ENCODE data around the gene TSPEAR. TPM values are rescaled to one million over a fixed set of nuclear protein-coding genes. Genes with fewer than 3 reads are reported as not detected.

The TSPEAR gene
- total RNA-seq, 2 donors from 2014 or later: not detected

DNA sequence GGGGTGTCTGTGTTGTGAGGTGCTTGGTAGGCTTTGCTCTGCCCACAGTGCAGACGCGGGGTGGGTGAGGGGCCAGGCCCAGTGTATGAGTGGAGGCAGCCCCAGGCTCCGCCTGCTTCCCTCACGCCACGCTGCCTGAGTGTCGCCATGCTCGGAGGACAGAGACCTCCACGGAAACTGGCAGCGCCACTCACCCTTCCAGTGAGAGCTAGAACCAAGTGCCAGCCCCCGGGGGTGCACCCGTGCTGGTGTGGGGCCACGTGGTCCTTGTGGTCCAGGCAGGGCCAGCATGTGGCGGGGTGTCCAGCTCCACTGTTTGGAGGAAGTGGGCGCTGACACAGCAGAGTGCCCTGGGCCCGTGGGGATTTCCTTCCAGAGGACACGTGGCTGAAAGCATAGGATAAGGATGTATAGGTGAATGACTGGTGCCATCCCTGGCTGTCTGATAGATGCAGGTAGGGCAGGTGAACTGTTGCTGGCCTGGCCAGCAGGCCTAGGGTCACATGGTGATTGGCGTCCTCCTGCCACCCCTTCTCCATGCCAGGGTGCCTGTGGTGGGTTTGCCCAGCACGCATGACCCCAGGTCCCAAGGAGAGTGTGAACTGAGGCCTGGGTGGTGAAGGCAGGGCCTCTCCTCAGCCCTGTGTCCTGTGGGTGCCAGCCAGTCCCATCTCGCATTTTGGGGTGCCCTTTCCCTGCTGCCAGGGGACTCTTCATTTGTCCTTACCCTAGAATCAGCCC, 252.2 kb downstream of the TSPEAR start:
- no peak overlapping the region for H3K4me3 ChIP-seq
- no peaks in the 10 kb centered on the region for H3K27me3 ChIP-seq (replicated peaks; ENCODE audit: insufficient read depth)
- DNase-seq (ENCODE audit: low spot score) (no peak), ATAC-seq (ENCODE audit: insufficient number of reproducible peaks, low FRiP score, low read depth) (no peak)
- peaks cover 3 to 9% of the 10 kb centered on the region in 2 donors for H3K4me1 ChIP-seq (ENCODE audit: control insufficient read depth in 1 of 2, low read depth in 2 of 2)
- peaks cover 4% of the 10 kb centered on the region for H3K9me3 ChIP-seq
- no peak overlapping the region for H3K27ac ChIP-seq
- TF ChIP-seq, protein P1, sequence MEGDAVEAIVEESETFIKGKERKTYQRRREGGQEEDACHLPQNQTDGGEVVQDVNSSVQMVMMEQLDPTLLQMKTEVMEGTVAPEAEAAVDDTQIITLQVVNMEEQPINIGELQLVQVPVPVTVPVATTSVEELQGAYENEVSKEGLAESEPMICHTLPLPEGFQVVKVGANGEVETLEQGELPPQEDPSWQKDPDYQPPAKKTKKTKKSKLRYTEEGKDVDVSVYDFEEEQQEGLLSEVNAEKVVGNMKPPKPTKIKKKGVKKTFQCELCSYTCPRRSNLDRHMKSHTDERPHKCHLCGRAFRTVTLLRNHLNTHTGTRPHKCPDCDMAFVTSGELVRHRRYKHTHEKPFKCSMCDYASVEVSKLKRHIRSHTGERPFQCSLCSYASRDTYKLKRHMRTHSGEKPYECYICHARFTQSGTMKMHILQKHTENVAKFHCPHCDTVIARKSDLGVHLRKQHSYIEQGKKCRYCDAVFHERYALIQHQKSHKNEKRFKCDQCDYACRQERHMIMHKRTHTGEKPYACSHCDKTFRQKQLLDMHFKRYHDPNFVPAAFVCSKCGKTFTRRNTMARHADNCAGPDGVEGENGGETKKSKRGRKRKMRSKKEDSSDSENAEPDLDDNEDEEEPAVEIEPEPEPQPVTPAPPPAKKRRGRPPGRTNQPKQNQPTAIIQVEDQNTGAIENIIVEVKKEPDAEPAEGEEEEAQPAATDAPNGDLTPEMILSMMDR (IDR thresholded peaks at IDR 0.05): no peak
- no peaks in the 10 kb centered on the region for H3K36me3 ChIP-seq

DNA sequence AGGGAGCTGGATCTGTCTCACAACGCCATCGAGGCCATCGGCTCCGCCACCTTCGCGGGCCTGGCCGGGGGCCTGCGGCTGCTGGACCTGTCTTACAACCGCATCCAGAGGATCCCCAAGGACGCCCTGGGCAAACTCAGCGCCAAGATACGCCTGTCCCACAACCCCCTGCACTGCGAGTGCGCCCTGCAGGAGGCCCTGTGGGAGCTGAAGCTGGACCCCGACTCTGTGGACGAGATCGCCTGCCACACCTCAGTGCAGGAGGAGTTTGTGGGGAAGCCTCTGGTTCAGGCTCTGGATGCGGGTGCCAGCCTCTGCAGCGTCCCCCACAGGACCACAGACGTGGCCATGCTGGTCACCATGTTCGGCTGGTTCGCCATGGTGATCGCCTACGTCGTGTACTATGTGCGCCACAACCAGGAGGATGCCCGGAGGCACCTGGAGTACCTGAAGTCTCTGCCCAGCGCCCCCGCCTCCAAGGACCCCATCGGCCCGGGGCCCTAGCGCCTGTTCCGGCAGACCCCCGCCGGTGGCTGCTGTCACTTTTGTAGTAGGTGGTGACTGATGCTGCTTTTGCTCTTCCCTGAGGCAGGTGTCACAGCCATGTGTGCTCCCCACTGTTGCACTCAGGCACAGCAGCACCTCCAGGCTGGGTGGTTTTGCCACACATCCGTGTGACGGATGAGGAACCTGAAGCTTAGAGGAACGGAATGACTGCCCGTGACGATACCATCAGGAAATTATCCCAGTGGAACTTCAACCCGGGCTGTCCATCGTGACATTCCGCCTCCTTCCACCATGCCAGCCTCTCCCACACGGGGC, 254.2 kb downstream of the TSPEAR start:
- Histone ChIP-seq H3K4me1 (ENCODE audit: control insufficient read depth in 1 of 2, low read depth in 2 of 2) (peaks cover 3 to 9% of the 10 kb centered on the region in 2 donors), H3K4me3 (no peak overlapping the region), H3K36me3 (no peaks in the 10 kb centered on the region), H3K27ac (no peak overlapping the region), H3K27me3 (replicated peaks; ENCODE audit: insufficient read depth) (no peaks in the 10 kb centered on the region), H3K9me3 (peaks cover 5% of the 10 kb centered on the region)
- no peak for ATAC-seq (ENCODE audit: insufficient number of reproducible peaks, low FRiP score, low read depth)
- no peak for DNase-seq (ENCODE audit: low spot score)
- TF ChIP-seq, protein P1 (IDR thresholded peaks at IDR 0.05): no peak

DNA sequence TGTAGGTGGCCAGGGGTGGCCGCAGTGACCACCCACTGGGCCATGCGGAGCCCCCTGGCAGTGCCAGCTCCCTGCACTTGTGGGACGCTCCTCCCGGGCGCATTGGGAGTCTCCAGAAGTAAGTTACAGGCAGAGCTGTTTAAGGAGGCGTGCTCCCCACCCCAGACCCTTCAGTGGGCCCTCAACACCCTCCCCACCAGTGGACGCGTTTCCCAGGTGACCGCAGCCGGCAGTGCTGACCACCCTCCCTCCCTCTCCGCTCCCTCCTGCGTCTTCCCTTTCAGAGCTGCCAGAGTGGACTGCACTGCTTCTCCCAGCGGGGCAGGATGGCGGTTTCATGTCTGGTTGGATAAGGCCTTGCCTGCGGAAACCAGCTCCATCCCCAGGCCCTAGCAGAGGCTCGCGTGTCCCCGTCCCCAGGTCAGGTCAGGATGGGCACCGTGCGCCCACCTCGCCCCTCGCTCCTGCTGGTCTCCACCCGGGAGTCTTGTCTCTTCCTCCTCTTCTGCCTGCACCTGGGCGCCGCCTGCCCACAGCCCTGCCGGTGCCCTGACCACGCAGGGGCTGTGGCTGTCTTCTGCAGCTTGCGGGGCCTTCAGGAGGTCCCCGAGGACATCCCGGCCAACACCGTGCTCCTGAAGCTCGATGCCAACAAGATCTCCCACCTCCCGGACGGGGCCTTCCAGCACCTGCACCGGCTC, 255.0 kb downstream of the TSPEAR start:
- TF ChIP-seq, protein P1 (IDR thresholded peaks at IDR 0.05): no peak
- DNase-seq (ENCODE audit: low spot score): no peak

DNA sequence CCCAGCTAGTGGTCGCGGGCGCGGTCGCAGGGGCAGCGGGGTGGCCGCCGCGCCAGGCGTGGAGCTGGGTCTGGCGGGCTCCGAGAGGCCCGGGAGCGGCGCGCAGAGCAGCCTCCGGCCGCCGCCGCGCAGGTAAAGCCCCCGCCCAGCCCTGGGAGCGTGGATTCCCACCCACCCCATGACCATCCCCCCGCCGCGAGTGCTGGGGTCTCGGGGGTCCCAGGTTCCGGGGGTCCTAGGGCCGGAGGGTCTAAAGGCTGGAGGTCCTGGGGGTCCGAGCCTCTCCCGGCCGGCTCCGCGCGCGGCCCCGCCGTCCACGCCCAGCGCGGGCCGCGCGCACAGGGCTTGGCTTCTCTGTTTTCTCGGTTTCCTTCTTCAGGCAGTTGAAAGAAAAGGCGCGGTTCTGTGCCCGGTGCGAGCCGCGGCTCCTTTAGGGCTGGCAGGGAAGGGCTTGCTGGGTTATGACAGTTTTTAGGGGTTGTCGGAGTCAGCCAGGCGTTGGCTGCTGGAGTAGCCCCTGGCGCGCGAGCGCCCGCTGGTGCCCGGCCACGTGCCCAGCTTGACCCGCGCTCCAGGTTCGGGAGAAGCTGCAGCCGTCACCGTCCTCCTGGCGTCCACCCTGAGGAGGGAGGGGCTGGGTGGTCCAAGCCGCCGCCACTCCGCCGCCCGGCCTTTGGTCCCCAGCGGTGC, 255.7 kb downstream of the TSPEAR start:
- DNase-seq (ENCODE audit: low spot score) (no peak), ATAC-seq (ENCODE audit: insufficient number of reproducible peaks, low FRiP score, low read depth) (no peak)
- Histone ChIP-seq H3K9me3 (peaks cover 5% of the 10 kb centered on the region), H3K27me3 (replicated peaks; ENCODE audit: insufficient read depth) (no peaks in the 10 kb centered on the region), H3K27ac (no peak overlapping the region), H3K4me1 (ENCODE audit: control insufficient read depth in 1 of 2, low read depth in 2 of 2) (peaks cover 3 to 9% of the 10 kb centered on the region in 2 donors), H3K36me3 (no peaks in the 10 kb centered on the region), H3K4me3 (peak overlapping the region; percentile 80)
- TF ChIP-seq, protein P1 (IDR thresholded peaks at IDR 0.05): no peak

More for the DNA sequence above, 255.0 kb downstream of the TSPEAR start:
- Histone ChIP-seq H3K27me3 (replicated peaks; ENCODE audit: insufficient read depth) (no peaks in the 10 kb centered on the region), H3K4me3 (peak overlapping the region; percentile 80), H3K4me1 (ENCODE audit: control insufficient read depth in 1 of 2, low read depth in 2 of 2) (peaks cover 3 to 9% of the 10 kb centered on the region in 2 donors), H3K36me3 (no peaks in the 10 kb centered on the region), H3K9me3 (peaks cover 5% of the 10 kb centered on the region), H3K27ac (no peak overlapping the region)
- no peak for ATAC-seq (ENCODE audit: insufficient number of reproducible peaks, low FRiP score, low read depth)
